ENCODE results near the gene PPP1R13B.
"Not testable (repeated sequence)": the region's sequence is repeated elsewhere in the genome, so short reads cannot be mapped to it uniquely, and the experiment has no call there.

The PPP1R13B gene

GRCh38 chr14:103841265-103841664 is 6.1 kb downstream of the PPP1R13B start:
- H3K36me3 ChIP-seq (ENCODE audit: insufficient read depth, low read length); H3K4me1 ChIP-seq (ENCODE audit: insufficient read depth, low read length); H3K9ac ChIP-seq (ENCODE audit: low read depth, low read length); H3K9me3 ChIP-seq (ENCODE audit: control insufficient read depth, insufficient read depth, low read length): not testable (repeated sequence)

- no peaks in the 10 kb centered on the region; the same call in 1 of the 2 replicates for H3K4me1 ChIP-seq (ENCODE audit: insufficient read depth, low read length)
- H3K9me3 ChIP-seq (ENCODE audit: control insufficient read depth, insufficient read depth, low read length) = no peaks in the 10 kb centered on the region
- no peaks in the 10 kb centered on the region for H3K36me3 ChIP-seq (ENCODE audit: insufficient read depth, low read length)
- no peak overlapping the region for H3K9ac ChIP-seq (ENCODE audit: low read depth, low read length)
Observed at GRCh38 chr14:103840014-103840413, 7.4 kb downstream of the PPP1R13B start.

- H3K36me3 ChIP-seq (ENCODE audit: insufficient read depth, low read length) = no peaks in the 10 kb centered on the region
- no peaks in the 10 kb centered on the region for H3K9me3 ChIP-seq (ENCODE audit: control insufficient read depth, insufficient read depth, low read length)
- no peak overlapping the region for H3K9ac ChIP-seq (ENCODE audit: low read depth, low read length)
- no peaks in the 10 kb centered on the region; the same call in 1 of the 2 replicates for H3K4me1 ChIP-seq (ENCODE audit: insufficient read depth, low read length)
Observed at GRCh38 chr14:103839579-103839978, 7.8 kb downstream of the PPP1R13B start.

GRCh38 chr14:103838117-103838516 is 9.3 kb downstream of the PPP1R13B start:
- Histone ChIP-seq H3K36me3 (ENCODE audit: insufficient read depth, low read length) (no peaks in the 10 kb centered on the region), H3K9ac (ENCODE audit: low read depth, low read length) (no peak overlapping the region), H3K4me1 (ENCODE audit: insufficient read depth, low read length) (no peaks in the 10 kb centered on the region; the same call in 1 of the 2 replicates), H3K9me3 (ENCODE audit: control insufficient read depth, insufficient read depth, low read length) (no peaks in the 10 kb centered on the region)

- H3K36me3 ChIP-seq (ENCODE audit: insufficient read depth, low read length) = no peaks in the 10 kb centered on the region
- H3K9me3 ChIP-seq (ENCODE audit: control insufficient read depth, insufficient read depth, low read length) = no peaks in the 10 kb centered on the region
- H3K4me1 ChIP-seq (ENCODE audit: insufficient read depth, low read length) = no peaks in the 10 kb centered on the region; the same call in 1 of the 2 replicates
- no peak overlapping the region for H3K9ac ChIP-seq (ENCODE audit: low read depth, low read length)
Observed at GRCh38 chr14:103836976-103837725, 10.2 kb downstream of the PPP1R13B start.

- no peak overlapping the region for H3K9ac ChIP-seq (ENCODE audit: low read depth, low read length)
- H3K9me3 ChIP-seq (ENCODE audit: control insufficient read depth, insufficient read depth, low read length) = no peaks in the 10 kb centered on the region
- no peaks in the 10 kb centered on the region for H3K36me3 ChIP-seq (ENCODE audit: insufficient read depth, low read length)
- no peaks in the 10 kb centered on the region; the same call in 1 of the 2 replicates for H3K4me1 ChIP-seq (ENCODE audit: insufficient read depth, low read length)
Observed at GRCh38 chr14:103834956-103835355, 12.4 kb downstream of the PPP1R13B start.

- Histone ChIP-seq H3K4me1 (ENCODE audit: insufficient read depth, low read length) (no peaks in the 10 kb centered on the region), H3K9me3 (ENCODE audit: control insufficient read depth, insufficient read depth, low read length) (no peaks in the 10 kb centered on the region), H3K36me3 (ENCODE audit: insufficient read depth, low read length) (no peaks in the 10 kb centered on the region), H3K9ac (ENCODE audit: low read depth, low read length) (no peak overlapping the region)
Observed at GRCh38 chr14:103833711-103834110, 13.7 kb downstream of the PPP1R13B start.

GRCh38 chr14:103832046-103832445 is 15.3 kb downstream of the PPP1R13B start:
- Histone ChIP-seq H3K9me3 (ENCODE audit: control insufficient read depth, insufficient read depth, low read length) (no peaks in the 10 kb centered on the region), H3K9ac (ENCODE audit: low read depth, low read length) (no peak overlapping the region), H3K4me1 (ENCODE audit: insufficient read depth, low read length) (no peaks in the 10 kb centered on the region), H3K36me3 (ENCODE audit: insufficient read depth, low read length) (no peaks in the 10 kb centered on the region)

GRCh38 chr14:103830511-103831270 is 16.7 kb downstream of the PPP1R13B start:
- Histone ChIP-seq H3K36me3 (ENCODE audit: insufficient read depth, low read length) (no peaks in the 10 kb centered on the region), H3K4me1 (ENCODE audit: insufficient read depth, low read length) (no peaks in the 10 kb centered on the region), H3K9me3 (ENCODE audit: control insufficient read depth, insufficient read depth, low read length) (no peaks in the 10 kb centered on the region), H3K9ac (ENCODE audit: low read depth, low read length) (no peak overlapping the region)

GRCh38 chr14:103828315-103828967 is 18.9 kb downstream of the PPP1R13B start:
- no peaks in the 10 kb centered on the region for H3K36me3 ChIP-seq (ENCODE audit: insufficient read depth, low read length)

GRCh38 chr14:103825101-103825500 is 22.3 kb downstream of the PPP1R13B start:
- no peak overlapping the region for H3K9ac ChIP-seq (ENCODE audit: low read depth, low read length)
- no peaks in the 10 kb centered on the region for H3K9me3 ChIP-seq (ENCODE audit: control insufficient read depth, insufficient read depth, low read length)
- H3K4me1 ChIP-seq (ENCODE audit: insufficient read depth, low read length) = peaks cover 3% of the 10 kb centered on the region
- no peaks in the 10 kb centered on the region for H3K36me3 ChIP-seq (ENCODE audit: insufficient read depth, low read length)

More at GRCh38 chr14:103828315-103828967, 18.9 kb downstream of the PPP1R13B start:
- H3K9ac ChIP-seq (ENCODE audit: low read depth, low read length) = no peak overlapping the region
- H3K9me3 ChIP-seq (ENCODE audit: control insufficient read depth, insufficient read depth, low read length) = no peaks in the 10 kb centered on the region
- no peaks in the 10 kb centered on the region for H3K4me1 ChIP-seq (ENCODE audit: insufficient read depth, low read length)

GRCh38 chr14:103820908-103821307 is 26.5 kb downstream of the PPP1R13B start:
- H3K4me1 ChIP-seq (ENCODE audit: insufficient read depth, low read length) = peaks cover 5% of the 10 kb centered on the region
- no peaks in the 10 kb centered on the region for H3K9me3 ChIP-seq (ENCODE audit: control insufficient read depth, insufficient read depth, low read length)
- no peaks in the 10 kb centered on the region for H3K36me3 ChIP-seq (ENCODE audit: insufficient read depth, low read length)

GRCh38 chr14:103820382-103820781 is 27.0 kb downstream of the PPP1R13B start:
- no peaks in the 10 kb centered on the region for H3K36me3 ChIP-seq (ENCODE audit: insufficient read depth, low read length)
- peaks cover 5% of the 10 kb centered on the region for H3K4me1 ChIP-seq (ENCODE audit: insufficient read depth, low read length)
- no peak overlapping the region for H3K9ac ChIP-seq (ENCODE audit: low read depth, low read length)
- no peaks in the 10 kb centered on the region for H3K9me3 ChIP-seq (ENCODE audit: control insufficient read depth, insufficient read depth, low read length)

More at GRCh38 chr14:103820908-103821307, 26.5 kb downstream of the PPP1R13B start:
- no peak overlapping the region for H3K9ac ChIP-seq (ENCODE audit: low read depth, low read length)

- Histone ChIP-seq H3K36me3 (ENCODE audit: insufficient read depth, low read length) (no peaks in the 10 kb centered on the region), H3K9me3 (ENCODE audit: control insufficient read depth, insufficient read depth, low read length) (no peaks in the 10 kb centered on the region), H3K4me1 (ENCODE audit: insufficient read depth, low read length) (peaks cover 5% of the 10 kb centered on the region), H3K9ac (ENCODE audit: low read depth, low read length) (no peak overlapping the region)
Observed at GRCh38 chr14:103819503-103820307, 27.7 kb downstream of the PPP1R13B start.
